ENCODE measurements around the gene CACNA2D2.

Gene CACNA2D2

GRCh38 chr3:50464569-50464968, 38.9 kb downstream of the CACNA2D2 start:
- FAIRE-seq (no peak), DNase-seq (ENCODE audit: low spot score) (no peak)

GRCh38 chr3:50459785-50460184, 43.6 kb downstream of the CACNA2D2 start:
- DNase-seq (ENCODE audit: low spot score), result no peak

GRCh38 chr3:50457988-50458387, 45.4 kb downstream of the CACNA2D2 start:
- DNase-seq (ENCODE audit: low spot score), result no peak

More at GRCh38 chr3:50459785-50460184, 43.6 kb downstream of the CACNA2D2 start:
- FAIRE-seq, result no peak

GRCh38 chr3:50455161-50456018, 48.0 kb downstream of the CACNA2D2 start:
- DNase-seq (ENCODE audit: low spot score), result no peak
- no peak for FAIRE-seq

More at GRCh38 chr3:50457988-50458387, 45.4 kb downstream of the CACNA2D2 start:
- FAIRE-seq, result no peak

GRCh38 chr3:50454481-50455070, 48.9 kb downstream of the CACNA2D2 start:
- FAIRE-seq (no peak), DNase-seq (ENCODE audit: low spot score) (no peak)

GRCh38 chr3:50453907-50454306, 49.5 kb downstream of the CACNA2D2 start:
- DNase-seq (ENCODE audit: low spot score), result no peak
- no peak for FAIRE-seq

- DNase-seq (ENCODE audit: low spot score) (no peak), FAIRE-seq (no peak)
Observed at GRCh38 chr3:50450209-50450921, 53.1 kb downstream of the CACNA2D2 start.

- no peak for FAIRE-seq
- no peak for DNase-seq (ENCODE audit: low spot score)
Observed at GRCh38 chr3:50448752-50449539, 54.5 kb downstream of the CACNA2D2 start.

- no peak for DNase-seq (ENCODE audit: low spot score)
- no peak for FAIRE-seq
Observed at GRCh38 chr3:50447290-50447840, 56.1 kb downstream of the CACNA2D2 start.

GRCh38 chr3:50445919-50446318, 57.5 kb downstream of the CACNA2D2 start:
- FAIRE-seq, result no peak
- DNase-seq (ENCODE audit: low spot score), result no peak

GRCh38 chr3:50444782-50445181, 58.7 kb downstream of the CACNA2D2 start:
- DNase-seq (ENCODE audit: low spot score) (no peak), FAIRE-seq (no peak)

GRCh38 chr3:50444213-50444612, 59.2 kb downstream of the CACNA2D2 start:
- FAIRE-seq, result no peak
- DNase-seq (ENCODE audit: low spot score), result no peak

GRCh38 chr3:50442945-50443579, 60.4 kb downstream of the CACNA2D2 start:
- no peak for DNase-seq (ENCODE audit: low spot score)
- no peak for FAIRE-seq

- no peak for FAIRE-seq
- DNase-seq (ENCODE audit: low spot score), result no peak
Observed at GRCh38 chr3:50441424-50442217, 61.8 kb downstream of the CACNA2D2 start.

- DNase-seq (ENCODE audit: low spot score) (no peak), FAIRE-seq (no peak)
Observed at GRCh38 chr3:50436114-50436674, 67.2 kb downstream of the CACNA2D2 start.

- no peak for FAIRE-seq
- DNase-seq (ENCODE audit: low spot score), result no peak
Observed at GRCh38 chr3:50435371-50436113, 67.9 kb downstream of the CACNA2D2 start.

- DNase-seq (ENCODE audit: low spot score) (no peak), FAIRE-seq (no peak)
Observed at GRCh38 chr3:50433954-50434353, 69.5 kb downstream of the CACNA2D2 start.

- FAIRE-seq (no peak), DNase-seq (ENCODE audit: low spot score) (no peak)
Observed at GRCh38 chr3:50430950-50431435, 72.4 kb downstream of the CACNA2D2 start.

- DNase-seq (ENCODE audit: low spot score), result no peak
- FAIRE-seq, result no peak
Observed at GRCh38 chr3:50430191-50430590, 73.2 kb downstream of the CACNA2D2 start.

All from RCC 7860 (cell line).